GM23248 (cell line): ENCODE data around the gene KCNN3. TPM values are rescaled to one million over a fixed set of nuclear protein-coding genes. Genes with fewer than 3 reads are reported as not detected.

Experiments
- DNase-seq: peaks from one replicate; pipeline ENCODE4 v3.0.0-alpha.2; 2015
- H2AFZ ChIP-seq: fragments of 200-600 bp; sonication (generic); 2 replicates; pipeline ENCODE4 v1.6.1; 2016; ENCODE audit warnings: antibody characterized with exemption
- H3F3A ChIP-seq: fragments of 200-600 bp; sonication (generic); 2 replicates; pipeline ENCODE4 v1.6.1; 2016; ENCODE audit warnings: mild to moderate bottlenecking, antibody characterized with exemption, mixed run types; ENCODE audit not compliant: insufficient read depth
- H3K27ac ChIP-seq: fragments of 200-600 bp; sonication (generic); 2 replicates; pipeline ENCODE4 v1.5.1; 2016; ENCODE audit warnings: mild to moderate bottlenecking
- H3K27me3 ChIP-seq: fragments of 200-600 bp; sonication (generic); replicated peaks from 2 replicates; pipeline ENCODE4 v1.6.1; 2016; ENCODE audit warnings: mild to moderate bottlenecking; ENCODE audit not compliant: insufficient read depth
- H3K36me3 ChIP-seq: fragments of 200-600 bp; sonication (generic); 2 replicates; pipeline ENCODE4 v1.6.1; 2016; ENCODE audit warnings: low read depth, mild to moderate bottlenecking
- H3K4me1 ChIP-seq: fragments of 200-600 bp; sonication (generic); 2 replicates; pipeline ENCODE4 v1.6.1; 2016; ENCODE audit warnings: mild to moderate bottlenecking; ENCODE audit not compliant: insufficient read depth
- H3K4me2 ChIP-seq: fragments of 200-600 bp; sonication (generic); one replicate; pipeline ENCODE4 v1.6.1; 2016; ENCODE audit warnings: mild to moderate bottlenecking; ENCODE audit not compliant: unreplicated experiment
- H3K4me3 ChIP-seq: fragments of 200-600 bp; sonication (generic); 2 replicates; pipeline ENCODE4 v1.5.1; 2016; ENCODE audit warnings: mild to moderate bottlenecking
- H3K79me2 ChIP-seq: fragments of 200-600 bp; sonication (generic); 2 replicates; pipeline ENCODE4 v1.6.1; 2016; ENCODE audit warnings: mild to moderate bottlenecking; ENCODE audit not compliant: insufficient read depth
- H3K9ac ChIP-seq: fragments of 200-600 bp; sonication (generic); 2 replicates; pipeline ENCODE4 v1.6.1; 2016; ENCODE audit warnings: mild to moderate bottlenecking
- H3K9me2 ChIP-seq: fragments of 200-600 bp; sonication (generic); 2 replicates; pipeline ENCODE4 v1.6.1; 2016; ENCODE audit warnings: mixed run types, mild to moderate bottlenecking, moderate library complexity; ENCODE audit not compliant: insufficient read depth
- H3K9me3 ChIP-seq: fragments of 200-600 bp; sonication (generic); one replicate; pipeline ENCODE4 v1.6.1; 2017; ENCODE audit warnings: low read depth
- H4K20me1 ChIP-seq: fragments of 200-600 bp; sonication (generic); 2 replicates; pipeline ENCODE4 v1.6.0; 2016; ENCODE audit not compliant: insufficient read depth
- EZH2 ChIP-seq: fragments of 200-600 bp; sonication (generic); IDR thresholded peaks from 2 replicates; pipeline ENCODE4 v1.6.1; 2018; ENCODE audit warnings: antibody characterized with exemption, mild to moderate bottlenecking; ENCODE audit not compliant: insufficient read depth, poor library complexity, severe bottlenecking
- EZH2phosphoT487 ChIP-seq: fragments of 200-600 bp; sonication (generic); IDR thresholded peaks from 2 replicates; pipeline ENCODE4 v1.6.1; 2018; ENCODE audit warnings: antibody characterized with exemption, moderate library complexity, mild to moderate bottlenecking, low read depth; ENCODE audit not compliant: insufficient read depth
- WGBS, 2 experiments: methylation state at CpG; one replicate each; pipeline ENCODE4 v1.1.6; 2015 to 2017; ENCODE audit warnings: low lambda C conversion rate in 2 of 2, low coverage in 1 of 2; ENCODE audit errors: missing lambda C conversion rate in 2 of 2; 5-methylcytosine and 5-hydroxymethylcytosine counted together
- in situ Hi-C: fragments of 300-500 bp; cut with MboI; formaldehyde crosslinking; loops from 2 replicates; pipeline ENCODE4 v1.15.0; 2020
- polyA plus RNA-seq: library from polyadenylated mRNA; unstranded; fragments of >200 nt; fragmentation: Nextera tagmentation; extraction: Ambion mirVana; gene quantifications from 2 replicates; pipeline ENCODE4 v1.2.1, GENCODE V29; 2016
- total RNA-seq: library from RNA; depleted of rRNA; stranded (reverse); fragments of >200 nt; shearing (Covaris generic); gene quantifications from 2 replicates; pipeline ENCODE4 v1.2.3, GENCODE V29; 2014

KCNN3 gene
- total and polyA plus RNA-seq, 2 experiments from 2014 or later, result not detected

GRCh38 chr1:154783976-154784375 lies 86.1 kb downstream of the KCNN3 start:
- no peak overlapping the region for H3K4me2 ChIP-seq
- H2AFZ ChIP-seq, result no peak overlapping the region
- H3K36me3 ChIP-seq, result no peaks in the 10 kb centered on the region
- no peaks in the 10 kb centered on the region for H3K4me1 ChIP-seq
- no peak for DNase-seq
- no peak overlapping the region for H3K27ac ChIP-seq
- WGBS, 2 experiments, result 27 to 29% methylated on average over 3 of the region's 3 CpGs
- in situ Hi-C loops, result no loop called here
- no peak overlapping the region for H3K9ac ChIP-seq
- H3K9me3 ChIP-seq, result no peaks in the 10 kb centered on the region
- H4K20me1 ChIP-seq, result no peaks in the 10 kb centered on the region
- peaks cover 10% of the 10 kb centered on the region; the same call in 1 of the 2 replicates for H3K27me3 ChIP-seq
- no peaks in the 10 kb centered on the region for H3F3A ChIP-seq
- H3K9me2 ChIP-seq, result no peaks in the 10 kb centered on the region
- TF ChIP-seq EZH2phosphoT487 (no peak), EZH2 (no peak)
- H3K79me2 ChIP-seq, result no peaks in the 10 kb centered on the region
- no peak overlapping the region for H3K4me3 ChIP-seq

GRCh38 chr1:154780541-154780940 lies 89.5 kb downstream of the KCNN3 start:
- in situ Hi-C loops, result no loop called here
- TF ChIP-seq EZH2phosphoT487, result no peak
- no peak for TF ChIP-seq EZH2
- no peaks in the 10 kb centered on the region for H3K9me2 ChIP-seq

GRCh38 chr1:154779551-154780189 lies 90.4 kb downstream of the KCNN3 start:
- Histone ChIP-seq H3K79me2 (no peaks in the 10 kb centered on the region), H3K27ac (no peak overlapping the region), H3K9ac (no peak overlapping the region), H3K27me3 (peaks cover 12% of the 10 kb centered on the region; the same call in 1 of the 2 replicates), H4K20me1 (no peaks in the 10 kb centered on the region), H3K9me3 (no peaks in the 10 kb centered on the region), H3K4me2 (no peak overlapping the region), H3K4me3 (no peak overlapping the region), H3F3A (no peaks in the 10 kb centered on the region), H3K9me2 (no peaks in the 10 kb centered on the region), H2AFZ (no peak overlapping the region), H3K4me1 (no peaks in the 10 kb centered on the region), H3K36me3 (no peaks in the 10 kb centered on the region)
- TF ChIP-seq EZH2phosphoT487 (no peak), EZH2 (no peak)
- 52 to 61% methylated on average over 9 of the region's 9 CpGs for WGBS, 2 experiments
- DNase-seq, result no peak
- in situ Hi-C loops, result no loop called here

More at GRCh38 chr1:154780541-154780940, 89.5 kb downstream of the KCNN3 start:
- Histone ChIP-seq H3K4me1 (no peaks in the 10 kb centered on the region), H4K20me1 (no peaks in the 10 kb centered on the region), H3K27ac (no peak overlapping the region), H3K27me3 (peaks cover 10% of the 10 kb centered on the region; the same call in 1 of the 2 replicates), H3F3A (no peaks in the 10 kb centered on the region), H3K9me3 (no peaks in the 10 kb centered on the region), H3K79me2 (no peaks in the 10 kb centered on the region), H3K36me3 (no peaks in the 10 kb centered on the region), H3K4me3 (no peak overlapping the region), H3K9ac (no peak overlapping the region), H2AFZ (no peak overlapping the region), H3K4me2 (no peak overlapping the region)
- WGBS, 2 experiments, result 36 to 46% methylated on average over 3 of the region's 3 CpGs
- DNase-seq, result no peak

GRCh38 chr1:154778944-154779343 lies 91.1 kb downstream of the KCNN3 start:
- 57 to 65% methylated on average over 3 of the region's 3 CpGs for WGBS, 2 experiments
- DNase-seq, result no peak
- H3K27me3 ChIP-seq, result peaks cover 16% of the 10 kb centered on the region; the same call in 1 of the 2 replicates
- H3K27ac ChIP-seq, result no peak overlapping the region
- H3K36me3 ChIP-seq, result no peaks in the 10 kb centered on the region
- H4K20me1 ChIP-seq, result no peaks in the 10 kb centered on the region
- H3K4me3 ChIP-seq, result no peak overlapping the region
- H3K79me2 ChIP-seq, result no peaks in the 10 kb centered on the region
- H3K9me3 ChIP-seq, result no peaks in the 10 kb centered on the region
- H3K4me2 ChIP-seq, result no peak overlapping the region
- no peaks in the 10 kb centered on the region for H3K9me2 ChIP-seq
- no peak overlapping the region for H2AFZ ChIP-seq
- in situ Hi-C loops, result no loop called here
- no peaks in the 10 kb centered on the region for H3K4me1 ChIP-seq
- H3F3A ChIP-seq, result no peaks in the 10 kb centered on the region
- TF ChIP-seq EZH2phosphoT487 (no peak), EZH2 (no peak)
- no peak overlapping the region for H3K9ac ChIP-seq
